ENCODE results near the gene MRTFB. TPM values are rescaled to one million over a fixed set of nuclear protein-coding genes. Genes with fewer than 3 reads are reported as not detected.
A peak's percentile ranks its signal among the peaks of the same experiment; 100 is the strongest.

The MRTFB gene
- total RNA-seq, 1 experiment from 2014 or later, result 29.5 TPM

DNA sequence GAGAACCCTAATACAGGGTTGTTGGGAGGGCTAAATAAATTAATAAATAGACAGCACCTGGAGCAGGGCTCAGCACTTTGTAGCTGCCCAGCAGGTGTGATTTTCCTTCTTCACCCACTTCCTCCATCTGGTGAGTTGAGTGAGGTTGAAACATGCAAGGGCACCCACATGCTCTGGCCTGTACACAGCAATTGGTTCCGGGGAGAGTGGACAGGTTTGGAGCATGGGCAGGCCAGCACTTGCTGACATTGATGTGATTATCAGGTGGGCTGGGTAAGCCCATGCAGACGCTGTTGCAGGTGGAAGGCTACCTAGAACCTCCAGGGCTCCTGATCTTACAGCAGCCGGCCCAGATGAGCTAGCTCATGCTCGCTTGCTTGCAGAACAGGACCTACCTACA, 1.3 kb upstream of the MRTFB start:
- TF ChIP-seq, protein P1, sequence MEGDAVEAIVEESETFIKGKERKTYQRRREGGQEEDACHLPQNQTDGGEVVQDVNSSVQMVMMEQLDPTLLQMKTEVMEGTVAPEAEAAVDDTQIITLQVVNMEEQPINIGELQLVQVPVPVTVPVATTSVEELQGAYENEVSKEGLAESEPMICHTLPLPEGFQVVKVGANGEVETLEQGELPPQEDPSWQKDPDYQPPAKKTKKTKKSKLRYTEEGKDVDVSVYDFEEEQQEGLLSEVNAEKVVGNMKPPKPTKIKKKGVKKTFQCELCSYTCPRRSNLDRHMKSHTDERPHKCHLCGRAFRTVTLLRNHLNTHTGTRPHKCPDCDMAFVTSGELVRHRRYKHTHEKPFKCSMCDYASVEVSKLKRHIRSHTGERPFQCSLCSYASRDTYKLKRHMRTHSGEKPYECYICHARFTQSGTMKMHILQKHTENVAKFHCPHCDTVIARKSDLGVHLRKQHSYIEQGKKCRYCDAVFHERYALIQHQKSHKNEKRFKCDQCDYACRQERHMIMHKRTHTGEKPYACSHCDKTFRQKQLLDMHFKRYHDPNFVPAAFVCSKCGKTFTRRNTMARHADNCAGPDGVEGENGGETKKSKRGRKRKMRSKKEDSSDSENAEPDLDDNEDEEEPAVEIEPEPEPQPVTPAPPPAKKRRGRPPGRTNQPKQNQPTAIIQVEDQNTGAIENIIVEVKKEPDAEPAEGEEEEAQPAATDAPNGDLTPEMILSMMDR (IDR thresholded peaks at IDR 0.05; ENCODE audit: insufficient read depth in 1 of 2, low read depth in 1 of 2, low read length in 1 of 2, severe bottlenecking in 1 of 2, unreplicated experiment in 1 of 2), result no peak
- Mint-ChIP-seq H3K27me3 (ENCODE audit: insufficient read depth, unreplicated experiment) (no peaks in the 10 kb centered on the region), H3K4me1 (ENCODE audit: low read depth, unreplicated experiment) (peaks cover 17% of the 10 kb centered on the region), H3K36me3 (ENCODE audit: insufficient read depth, unreplicated experiment) (peaks cover 8% of the 10 kb centered on the region), H3K9me3 (ENCODE audit: unreplicated experiment) (no peaks in the 10 kb centered on the region), H3K4me3 (ENCODE audit: unreplicated experiment) (peak overlapping the region; percentile 90), H3K27ac (ENCODE audit: unreplicated experiment) (peak overlapping the region; percentile 94)
- Histone ChIP-seq H3K4me1 (peaks cover 6% of the 10 kb centered on the region; the same call in 1 of the 2 replicates), H3K9me3 (no peaks in the 10 kb centered on the region), H3K4me3 (ENCODE audit: low read depth, low read length) (no peak overlapping the region; the same call in 1 of the 2 replicates), H3K27me3 (replicated peaks; ENCODE audit: control insufficient read depth, insufficient read depth, low read length) (no peaks in the 10 kb centered on the region), H3K36me3 (ENCODE audit: control insufficient read depth, insufficient read depth, low read length) (no peaks in the 10 kb centered on the region)
- CTCF ChIA-PET, result interaction anchor here (0.7 to 0.9 kb wide), 2 partner anchors 10 to 150 kb away, joined by 3 to 4 read pairs; partner anchors contain the start of gene ERCC4
- no peak for DNase-seq
- POLR2A ChIA-PET, result no interaction called here
- BruUV-seq (replicated peaks), result no TSS peak
- intact Hi-C loops (cut with micrococcal nuclease; ENCODE audit: unreplicated experiment), result loop anchor here (5.0 kb wide), 1 partner anchor 117 kb away; no protein-coding TSS in a partner anchor

DNA sequence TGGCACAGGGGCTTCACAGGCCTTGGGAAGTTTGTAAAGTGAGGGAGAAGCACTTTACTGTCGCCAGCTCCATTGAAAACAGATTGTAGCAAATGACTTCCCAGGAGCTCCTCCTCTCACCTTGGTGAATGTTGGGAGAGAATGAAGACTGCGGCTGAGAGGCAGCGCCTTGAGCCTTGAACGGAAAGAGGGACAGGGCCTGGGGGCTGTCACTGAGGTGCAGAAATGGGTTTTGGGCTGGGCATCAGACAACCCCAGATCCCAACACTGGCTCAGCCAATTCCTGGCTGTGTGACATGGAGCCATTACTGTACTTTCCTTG, 603 bp upstream of the MRTFB start:
- intact Hi-C loops (cut with micrococcal nuclease; ENCODE audit: unreplicated experiment), result loop anchor here (5.0 kb wide), 1 partner anchor 117 kb away; no protein-coding TSS in a partner anchor
- BruUV-seq (replicated peaks), result TSS peak; percentile 35

DNA sequence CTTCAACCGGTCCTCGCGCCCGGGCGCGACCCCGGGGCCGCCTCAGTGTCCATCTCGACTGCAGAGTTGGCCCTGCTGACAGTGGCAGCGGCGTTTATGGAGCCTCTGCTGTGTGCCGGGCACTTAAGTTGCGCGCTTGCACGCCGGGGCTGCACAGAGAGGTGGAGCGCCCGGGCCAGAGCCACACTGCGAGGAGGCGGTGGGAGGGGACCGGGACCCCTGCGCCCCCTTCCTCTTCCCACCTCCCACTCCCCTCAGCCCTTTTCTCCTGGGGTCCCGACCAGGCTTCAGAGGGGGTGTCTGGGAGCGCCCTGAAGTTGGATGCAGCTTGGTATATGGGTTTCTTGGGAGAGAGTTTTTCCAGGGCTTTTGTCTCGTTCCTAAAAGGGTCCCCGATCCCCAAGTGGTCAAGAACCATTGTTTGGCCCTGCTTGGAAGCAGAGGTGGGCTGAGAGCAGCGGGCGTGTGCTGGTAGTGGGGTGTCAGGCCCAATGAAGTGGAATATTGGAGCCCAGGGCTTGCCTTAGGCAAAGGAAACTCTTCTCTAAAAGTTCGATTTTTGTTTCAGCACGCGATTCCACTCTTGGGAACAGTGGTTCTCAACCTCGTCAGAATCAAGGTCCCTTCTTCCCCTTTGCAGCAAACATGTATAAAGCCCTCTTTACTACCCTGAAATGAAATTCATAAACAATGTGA, 605 bp downstream of the MRTFB start:
- Mint-ChIP-seq H3K9me3 (ENCODE audit: unreplicated experiment) (no peaks in the 10 kb centered on the region), H3K36me3 (ENCODE audit: insufficient read depth, unreplicated experiment) (peaks cover 8% of the 10 kb centered on the region), H3K27ac (ENCODE audit: unreplicated experiment) (peak overlapping the region; percentile 53), H3K4me1 (ENCODE audit: low read depth, unreplicated experiment) (peaks cover 17% of the 10 kb centered on the region), H3K4me3 (ENCODE audit: unreplicated experiment) (peak overlapping the region; percentile 90), H3K27me3 (ENCODE audit: insufficient read depth, unreplicated experiment) (no peaks in the 10 kb centered on the region)
- ChIA-PET POLR2A (no interaction called here), CTCF (no interaction called here)
- TF ChIP-seq, protein P1 (IDR thresholded peaks at IDR 0.05; ENCODE audit: insufficient read depth in 1 of 2, low read depth in 1 of 2, low read length in 1 of 2, severe bottlenecking in 1 of 2, unreplicated experiment in 1 of 2), result no peak
- Histone ChIP-seq H3K27me3 (replicated peaks; ENCODE audit: control insufficient read depth, insufficient read depth, low read length) (no peaks in the 10 kb centered on the region), H3K36me3 (ENCODE audit: control insufficient read depth, insufficient read depth, low read length) (no peaks in the 10 kb centered on the region), H3K9me3 (no peaks in the 10 kb centered on the region), H3K4me1 (peaks cover 6% of the 10 kb centered on the region; the same call in 1 of the 2 replicates), H3K4me3 (ENCODE audit: low read depth, low read length) (peak overlapping the region; percentile 68)
- intact Hi-C loops (cut with micrococcal nuclease; ENCODE audit: unreplicated experiment), result loop anchor here (5.0 kb wide), 1 partner anchor 116 kb away; no protein-coding TSS in a partner anchor
- no TSS peak for BruUV-seq (replicated peaks)
- no peak for DNase-seq

More for the DNA sequence above, 603 bp upstream of the MRTFB start:
- CTCF ChIA-PET, result interaction anchor here (0.7 to 0.9 kb wide), 2 partner anchors 11 to 151 kb away, joined by 3 to 4 read pairs; partner anchors contain the start of gene ERCC4
- H3K4me1 ChIP-seq, result peaks cover 6% of the 10 kb centered on the region; the same call in 1 of the 2 replicates
- H3K27me3 ChIP-seq (replicated peaks; ENCODE audit: control insufficient read depth, insufficient read depth, low read length), result no peaks in the 10 kb centered on the region
- Mint-ChIP-seq H3K4me1 (ENCODE audit: low read depth, unreplicated experiment) (peaks cover 17% of the 10 kb centered on the region), H3K27me3 (ENCODE audit: insufficient read depth, unreplicated experiment) (no peaks in the 10 kb centered on the region), H3K36me3 (ENCODE audit: insufficient read depth, unreplicated experiment) (peaks cover 8% of the 10 kb centered on the region), H3K4me3 (ENCODE audit: unreplicated experiment) (peak overlapping the region; percentile 90), H3K9me3 (ENCODE audit: unreplicated experiment) (no peaks in the 10 kb centered on the region), H3K27ac (ENCODE audit: unreplicated experiment) (peak overlapping the region; percentile 94)
- DNase-seq, result no peak
- no peaks in the 10 kb centered on the region for H3K9me3 ChIP-seq
- peak overlapping the region; percentile 68 for H3K4me3 ChIP-seq (ENCODE audit: low read depth, low read length)
- TF ChIP-seq, protein P1 (IDR thresholded peaks at IDR 0.05; ENCODE audit: insufficient read depth in 1 of 2, low read depth in 1 of 2, low read length in 1 of 2, severe bottlenecking in 1 of 2, unreplicated experiment in 1 of 2), result no peak
- no peaks in the 10 kb centered on the region for H3K36me3 ChIP-seq (ENCODE audit: control insufficient read depth, insufficient read depth, low read length)
- POLR2A ChIA-PET, result no interaction called here
